KG1 (cell line): Measurements from ENCODE around the gene LMNA.
A peak's percentile ranks its signal among the peaks of the same experiment; 100 is the strongest.
"Not testable (repeated sequence)": the region's sequence is repeated elsewhere in the genome, so short reads cannot be mapped to it uniquely, and the experiment has no call there.

Source experiments
- DNase-seq: peaks from one replicate; lab custom pipeline; 2025; lab: John Stamatoyannopoulos, UW

Gene LMNA

DNA sequence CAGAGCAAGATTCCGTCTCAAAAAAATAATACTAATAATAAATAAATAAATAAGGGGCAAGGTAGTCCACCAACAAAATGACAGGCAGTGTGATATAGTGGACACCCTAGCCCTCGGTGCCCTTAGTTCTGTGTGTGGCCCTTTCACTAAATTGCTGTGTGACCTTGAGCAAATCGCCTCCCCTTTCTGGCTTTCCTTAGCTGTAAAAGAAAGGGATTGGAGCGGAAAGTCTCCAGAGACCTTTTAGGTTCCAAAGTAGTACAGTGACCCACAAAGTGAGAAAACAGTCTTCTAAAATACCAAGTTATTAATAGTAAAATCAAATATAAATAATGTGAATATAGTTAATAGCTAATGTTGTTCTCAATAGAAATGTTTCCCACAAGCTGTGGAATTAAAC lies 7.6 kb downstream of the LMNA start:
- no peak for DNase-seq

GRCh38 chr1:156122519-156123355 lies 8.2 kb downstream of the LMNA start:
- DNase-seq = no peak

DNA sequence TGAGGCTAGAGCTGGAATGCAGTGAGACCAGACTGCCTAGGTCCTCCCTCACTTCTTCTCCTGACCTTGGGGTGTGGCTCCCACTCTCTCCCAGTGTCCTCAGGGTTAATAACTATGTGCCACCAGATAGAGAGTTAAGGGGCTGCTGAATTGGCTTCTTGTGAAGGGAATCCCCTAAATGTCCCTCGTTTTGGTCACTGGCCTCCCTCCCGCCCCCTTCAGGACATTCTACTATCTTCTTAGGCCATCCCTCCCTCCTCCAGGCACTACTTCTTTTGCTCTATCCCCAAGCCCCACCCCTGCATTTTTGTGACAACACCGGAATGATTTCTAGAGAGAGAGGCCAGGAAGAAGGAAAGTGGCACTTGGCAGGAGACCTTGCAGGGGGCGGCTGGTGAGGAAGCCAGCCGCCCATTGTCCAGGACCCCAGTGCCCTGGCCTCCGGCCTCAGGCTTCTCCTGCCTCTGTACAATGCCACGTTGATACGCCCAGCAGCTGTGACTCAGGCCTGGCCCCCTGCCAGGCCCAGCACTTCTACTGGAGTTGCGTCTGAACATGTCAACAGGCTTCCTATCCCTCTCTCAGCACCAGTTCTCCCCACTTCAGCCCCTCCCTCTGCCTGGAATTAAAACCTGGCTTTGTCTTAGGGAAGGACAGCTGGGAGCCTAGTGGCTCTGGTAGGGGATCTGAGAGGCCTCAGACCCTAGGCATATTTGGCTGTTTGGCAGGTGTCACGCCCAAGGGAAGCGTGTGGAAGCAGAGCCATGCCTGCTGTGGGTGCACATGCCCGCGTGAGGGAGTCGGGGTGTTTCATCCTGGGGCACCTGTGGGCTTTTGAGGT lies 9.1 kb downstream of the LMNA start:
- peak; percentile 44 for DNase-seq

GRCh38 chr1:156124557-156125483 lies 10.3 kb downstream of the LMNA start:
- DNase-seq = no peak

- DNase-seq = not testable (repeated sequence)
Measured at GRCh38 chr1:156125544-156125943, 11.0 kb downstream of the LMNA start.

DNA sequence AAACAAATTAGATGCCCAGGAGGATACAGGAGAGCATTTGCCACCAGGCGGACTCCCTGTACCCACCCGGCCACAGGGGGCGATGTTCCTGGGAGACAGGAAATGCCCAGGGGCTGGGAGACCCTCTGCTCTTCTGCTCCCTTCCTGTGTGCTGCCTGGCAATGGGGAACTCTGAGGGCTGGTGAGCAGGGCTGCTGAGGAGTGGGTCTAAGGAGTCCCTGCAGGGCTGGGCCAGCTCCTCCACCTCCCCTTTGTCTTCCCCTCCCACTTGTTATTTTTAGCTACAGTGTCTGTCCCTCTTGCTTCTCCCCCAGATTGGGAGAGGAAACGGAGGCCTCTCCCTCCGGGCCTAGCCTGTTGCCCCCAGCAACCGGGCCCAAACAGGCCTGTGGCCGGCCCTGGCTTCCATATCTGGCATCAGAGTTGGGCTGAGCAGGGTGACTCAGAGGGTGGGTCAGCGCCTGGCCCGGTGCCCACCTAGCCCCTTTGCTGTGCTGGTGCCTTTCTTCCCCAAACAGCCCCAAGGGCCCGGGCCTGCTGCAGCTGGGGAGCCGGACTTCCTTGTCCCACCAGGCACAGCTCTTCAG lies 11.6 kb downstream of the LMNA start:
- peak; percentile 72 for DNase-seq

- DNase-seq = no peak
Measured at GRCh38 chr1:156126630-156127534, 12.4 kb downstream of the LMNA start.

DNA sequence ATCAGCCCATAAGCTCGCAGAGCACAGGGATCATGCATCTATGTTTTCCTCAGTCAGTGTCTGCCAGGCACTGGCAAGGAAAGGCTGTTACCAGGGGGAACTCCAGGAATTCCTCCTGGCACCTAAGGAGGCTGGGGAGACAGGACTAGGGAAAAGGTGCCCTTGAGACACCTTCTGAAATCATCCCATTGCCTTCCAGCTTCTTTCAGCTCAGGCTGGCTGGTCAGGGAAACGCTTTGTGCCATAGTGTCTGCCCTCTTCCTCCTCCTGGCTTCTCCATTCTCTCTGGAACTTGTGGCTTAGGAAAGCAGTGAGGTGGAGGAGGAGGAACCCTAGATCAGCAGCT lies 13.8 kb downstream of the LMNA start:
- DNase-seq = no peak

- no peak for DNase-seq
Measured at GRCh38 chr1:156128654-156129597, 14.4 kb downstream of the LMNA start.

- DNase-seq = peak; percentile 28
Measured at GRCh38 chr1:156129687-156130577, 15.4 kb downstream of the LMNA start.

GRCh38 chr1:156130578-156130942 lies 16.0 kb downstream of the LMNA start:
- no peak for DNase-seq

GRCh38 chr1:156134716-156135435 lies 20.4 kb downstream of the LMNA start:
- no peak for DNase-seq

DNA sequence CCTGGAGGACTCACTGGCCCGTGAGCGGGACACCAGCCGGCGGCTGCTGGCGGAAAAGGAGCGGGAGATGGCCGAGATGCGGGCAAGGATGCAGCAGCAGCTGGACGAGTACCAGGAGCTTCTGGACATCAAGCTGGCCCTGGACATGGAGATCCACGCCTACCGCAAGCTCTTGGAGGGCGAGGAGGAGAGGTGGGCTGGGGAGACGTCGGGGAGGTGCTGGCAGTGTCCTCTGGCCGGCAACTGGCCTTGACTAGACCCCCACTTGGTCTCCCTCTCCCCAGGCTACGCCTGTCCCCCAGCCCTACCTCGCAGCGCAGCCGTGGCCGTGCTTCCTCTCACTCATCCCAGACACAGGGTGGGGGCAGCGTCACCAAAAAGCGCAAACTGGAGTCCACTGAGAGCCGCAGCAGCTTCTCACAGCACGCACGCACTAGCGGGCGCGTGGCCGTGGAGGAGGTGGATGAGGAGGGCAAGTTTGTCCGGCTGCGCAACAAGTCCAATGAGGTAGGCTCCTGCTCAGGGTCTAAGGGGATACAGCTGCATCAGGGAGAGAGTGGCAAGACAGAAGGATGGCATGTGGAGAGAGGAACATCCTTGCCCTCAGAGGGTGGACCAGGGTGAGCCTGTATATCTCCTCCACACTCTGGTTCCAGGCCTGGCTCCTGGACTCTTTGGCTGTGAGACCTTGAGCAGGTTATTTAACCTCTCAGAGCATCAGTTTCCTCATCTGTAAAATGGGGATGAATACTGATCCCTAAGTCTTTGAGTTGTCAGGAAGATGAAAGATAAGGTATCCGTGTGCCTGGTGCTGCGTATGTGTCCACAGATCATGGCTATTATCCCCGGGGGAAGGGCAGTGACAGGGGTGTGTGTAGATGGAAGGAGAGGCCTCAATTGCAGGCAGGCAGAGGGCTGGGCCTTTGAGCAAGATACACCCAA lies 21.7 kb downstream of the LMNA start:
- DNase-seq = no peak

GRCh38 chr1:156136970-156137483 lies 22.5 kb downstream of the LMNA start:
- no peak for DNase-seq

- no peak for DNase-seq
Measured at GRCh38 chr1:156138458-156138867, 24.0 kb downstream of the LMNA start.

DNA sequence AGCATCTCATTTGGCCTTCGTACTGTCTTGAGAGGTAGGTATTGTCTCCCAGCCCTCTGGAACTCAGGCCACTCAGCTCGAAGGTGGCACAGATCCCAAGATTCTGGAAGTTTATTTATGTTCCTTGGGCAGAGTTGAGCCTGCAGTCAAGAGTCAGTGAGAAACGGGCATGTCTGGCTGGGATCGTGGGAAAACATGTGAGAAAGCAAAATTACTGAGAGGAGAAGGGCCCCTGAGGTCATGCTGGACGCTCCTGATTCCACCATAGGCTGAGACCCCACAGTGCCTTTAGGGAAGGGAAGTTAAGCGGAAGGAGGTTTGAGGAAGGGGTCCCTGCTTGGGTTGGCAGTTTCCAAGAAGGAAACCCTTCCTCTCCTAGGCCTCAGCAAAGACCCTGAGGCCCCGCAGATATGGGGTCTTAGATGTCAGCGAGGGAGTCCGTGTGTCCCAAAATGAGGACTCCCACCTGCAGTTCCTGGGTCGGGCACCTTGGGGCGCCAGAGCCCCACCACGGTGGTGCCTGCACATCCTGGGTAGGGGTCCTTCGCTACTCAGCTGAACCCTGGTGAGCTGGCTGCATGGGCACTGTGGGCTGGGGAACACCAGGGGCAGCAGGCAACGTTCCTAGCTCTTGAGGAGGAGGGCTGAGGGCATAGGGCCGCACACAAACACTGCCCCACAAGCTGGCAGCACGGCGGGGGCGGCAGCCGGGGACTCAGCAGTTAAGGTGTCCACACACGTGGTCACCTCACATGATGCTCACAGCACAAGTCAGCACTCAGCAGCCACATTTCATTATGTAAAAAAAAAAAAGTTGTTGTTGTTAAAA lies 26.6 kb downstream of the LMNA start:
- no peak for DNase-seq
